SK-N-MC (cell line): ENCODE measurements around the gene APRT.
"Not testable (repeated sequence)": the region's sequence is repeated elsewhere in the genome, so short reads cannot be mapped to it uniquely, and the experiment has no call there.

Source experiments
- DNase-seq: peaks from one replicate; pipeline ENCODE4 v3.0.0-alpha.2; 2011; ENCODE audit warnings: low read depth, low spot score
- H3K27ac ChIP-seq: fragments of 200-600 bp; sonication (generic); 2 replicates; pipeline ENCODE4 v1.5.1; 2016; ENCODE audit warnings: mixed run types
- H3K36me3 ChIP-seq: fragments of 200-600 bp; sonication (generic); 2 replicates; pipeline ENCODE4 v1.6.1; 2017; ENCODE audit warnings: antibody characterized with exemption, low read length, mixed read lengths; ENCODE audit not compliant: insufficient read depth
- H3K4me3 ChIP-seq: fragments of 200-600 bp; sonication (generic); 2 replicates; pipeline ENCODE4 v1.5.1; 2016
- H3K9ac ChIP-seq: fragments of 200-600 bp; sonication (generic); 2 replicates; pipeline ENCODE4 v1.8.0; 2017; ENCODE audit warnings: mixed run types, mixed read lengths; ENCODE audit not compliant: insufficient read length
- H3K9me3 ChIP-seq: fragments of 200-600 bp; sonication (generic); 2 replicates; pipeline ENCODE4 v1.6.1; 2017; ENCODE audit warnings: low read depth, mild to moderate bottlenecking, antibody characterized with exemption, low read length, moderate library complexity, mixed read lengths
- EZH2 ChIP-seq: fragments of 200-600 bp; sonication (generic); IDR thresholded peaks from one replicate; pipeline ENCODE4 v1.6.1; 2017; ENCODE audit warnings: antibody characterized with exemption
- FOXP2 ChIP-seq: optimal IDR thresholded peaks from 2 replicates; pipeline ENCODE3; 2011; ENCODE audit warnings: mild to moderate bottlenecking, moderate library complexity; ENCODE audit not compliant: insufficient read depth; ENCODE audit errors: extremely low read length, control extremely low read depth
- POLR2AphosphoS5 ChIP-seq: IDR thresholded peaks from 2 replicates; pipeline ENCODE4 v1.6.1; 2012; ENCODE audit warnings: mild to moderate bottlenecking, low read depth, low read length, borderline replicate concordance

Gene APRT

GRCh38 chr16:88778541-88779065, 33.1 kb downstream of the APRT start:
- TF ChIP-seq EZH2 = no peak
- no peak for TF ChIP-seq POLR2AphosphoS5
- no peak for TF ChIP-seq FOXP2
- no peaks in the 10 kb centered on the region for H3K36me3 ChIP-seq

GRCh38 chr16:88778271-88778525, 33.5 kb downstream of the APRT start:
- peak overlapping the region; percentile 25; the same call in 1 of the 2 replicates for H3K27ac ChIP-seq
- no peaks in the 10 kb centered on the region for H3K36me3 ChIP-seq
- H3K9ac ChIP-seq = no peak overlapping the region
- no peak for DNase-seq
- H3K9me3 ChIP-seq = no peaks in the 10 kb centered on the region
- TF ChIP-seq FOXP2 (no peak), POLR2AphosphoS5 (no peak), EZH2 (no peak)
- H3K4me3 ChIP-seq = no peak overlapping the region

More at GRCh38 chr16:88778541-88779065, 33.1 kb downstream of the APRT start:
- Histone ChIP-seq H3K4me3 (no peak overlapping the region), H3K27ac (0 out of 2 replicates have a peak overlapping the region, but pooled peaks have one; percentile 25), H3K9me3 (no peaks in the 10 kb centered on the region), H3K9ac (no peak overlapping the region)
- DNase-seq = no peak

GRCh38 chr16:88777471-88778270, 34.1 kb downstream of the APRT start:
- DNase-seq = no peak
- Histone ChIP-seq H3K27ac (peak overlapping the region; percentile 62; the same call in 1 of the 2 replicates), H3K9ac (no peak overlapping the region), H3K9me3 (no peaks in the 10 kb centered on the region), H3K36me3 (no peaks in the 10 kb centered on the region), H3K4me3 (no peak overlapping the region)
- TF ChIP-seq POLR2AphosphoS5 (no peak), FOXP2 (no peak), EZH2 (no peak)

GRCh38 chr16:88775825-88776224, 35.9 kb downstream of the APRT start:
- no peak overlapping the region for H3K9ac ChIP-seq
- H3K9me3 ChIP-seq = no peaks in the 10 kb centered on the region
- no peak overlapping the region for H3K4me3 ChIP-seq
- no peak for DNase-seq
- TF ChIP-seq EZH2 (no peak), FOXP2 (no peak), POLR2AphosphoS5 (no peak)
- H3K36me3 ChIP-seq = no peaks in the 10 kb centered on the region
- H3K27ac ChIP-seq = no peak overlapping the region

- no peak overlapping the region for H3K4me3 ChIP-seq
- no peak for DNase-seq
- no peak overlapping the region for H3K9ac ChIP-seq
- H3K27ac ChIP-seq = no peak overlapping the region
- TF ChIP-seq POLR2AphosphoS5 = no peak
- TF ChIP-seq EZH2 = no peak
- TF ChIP-seq FOXP2 = no peak
- no peaks in the 10 kb centered on the region for H3K36me3 ChIP-seq
- H3K9me3 ChIP-seq = no peaks in the 10 kb centered on the region
Observed at GRCh38 chr16:88774544-88775393, 37.0 kb downstream of the APRT start.

GRCh38 chr16:88773812-88774291, 37.9 kb downstream of the APRT start:
- H3K4me3 ChIP-seq = no peak overlapping the region
- DNase-seq = no peak
- TF ChIP-seq EZH2 = no peak
- TF ChIP-seq POLR2AphosphoS5 = no peak
- TF ChIP-seq FOXP2 = no peak
- no peak overlapping the region for H3K9ac ChIP-seq
- H3K27ac ChIP-seq = no peak overlapping the region
- H3K9me3 ChIP-seq = no peaks in the 10 kb centered on the region
- no peaks in the 10 kb centered on the region for H3K36me3 ChIP-seq

- DNase-seq = no peak
- Histone ChIP-seq H3K9me3 (no peaks in the 10 kb centered on the region), H3K36me3 (no peaks in the 10 kb centered on the region), H3K27ac (peak overlapping the region; percentile 42; the same call in 1 of the 2 replicates), H3K9ac (no peak overlapping the region), H3K4me3 (no peak overlapping the region)
- TF ChIP-seq EZH2 (no peak), FOXP2 (no peak), POLR2AphosphoS5 (no peak)
Observed at GRCh38 chr16:88772871-88773811, 38.6 kb downstream of the APRT start.

GRCh38 chr16:88771781-88772180, 39.9 kb downstream of the APRT start:
- not testable (repeated sequence) for H3K9me3 ChIP-seq, H3K9ac ChIP-seq, H3K27ac ChIP-seq, H3K36me3 ChIP-seq, H3K4me3 ChIP-seq, DNase-seq
